Stimulated activated naive B cell treated with anti-CD40 and anti-IgM and Interleukin-4, amounts not matched to agents 10 μg/mL and 1 μg/mL and 100 μg/mL, for 72 hours (primary cell): Measurements from ENCODE around the gene ROS1.
A peak's percentile ranks its signal among the peaks of the same experiment; 100 is the strongest.

ENCODE experiments used
- ATAC-seq, 2 donors: fragments of 150-1000 bp; cut with Tn5 transposase; replicated peaks; 2 replicates each; pipeline ENCODE4 v1.10.0; 2021; ENCODE audit warnings: moderate library complexity in 1 of 2
- DNase-seq: peaks from one replicate; pipeline ENCODE4 v3.0.0; 2021
- H3K27ac Mint-ChIP-seq: one replicate; pipeline ENCODE4 v1.8.0; 2022; ENCODE audit warnings: mild to moderate bottlenecking, mixed read lengths
- H3K27me3 Mint-ChIP-seq, 2 donors: one replicate each; pipeline ENCODE4 v1.8.0; 2022; ENCODE audit warnings: mixed read lengths in 2 of 2
- H3K36me3 Mint-ChIP-seq, 2 donors: one replicate each; pipeline ENCODE4 v1.8.0; 2022; ENCODE audit warnings: mixed read lengths in 2 of 2, mild to moderate bottlenecking in 1 of 2
- H3K4me1 Mint-ChIP-seq, 2 donors: one replicate each; pipeline ENCODE4 v1.8.0; 2022; ENCODE audit warnings: mixed read lengths in 2 of 2, mild to moderate bottlenecking in 1 of 2
- H3K4me3 Mint-ChIP-seq, 2 donors: one replicate each; pipeline ENCODE4 v1.8.0; 2022; ENCODE audit warnings: mild to moderate bottlenecking in 2 of 2, mixed read lengths in 2 of 2, moderate library complexity in 1 of 2
- H3K9me3 Mint-ChIP-seq, 2 donors: one replicate each; pipeline ENCODE4 v1.8.0; 2022; ENCODE audit warnings: mixed read lengths in 2 of 2, mild to moderate bottlenecking in 1 of 2

Gene ROS1

DNA sequence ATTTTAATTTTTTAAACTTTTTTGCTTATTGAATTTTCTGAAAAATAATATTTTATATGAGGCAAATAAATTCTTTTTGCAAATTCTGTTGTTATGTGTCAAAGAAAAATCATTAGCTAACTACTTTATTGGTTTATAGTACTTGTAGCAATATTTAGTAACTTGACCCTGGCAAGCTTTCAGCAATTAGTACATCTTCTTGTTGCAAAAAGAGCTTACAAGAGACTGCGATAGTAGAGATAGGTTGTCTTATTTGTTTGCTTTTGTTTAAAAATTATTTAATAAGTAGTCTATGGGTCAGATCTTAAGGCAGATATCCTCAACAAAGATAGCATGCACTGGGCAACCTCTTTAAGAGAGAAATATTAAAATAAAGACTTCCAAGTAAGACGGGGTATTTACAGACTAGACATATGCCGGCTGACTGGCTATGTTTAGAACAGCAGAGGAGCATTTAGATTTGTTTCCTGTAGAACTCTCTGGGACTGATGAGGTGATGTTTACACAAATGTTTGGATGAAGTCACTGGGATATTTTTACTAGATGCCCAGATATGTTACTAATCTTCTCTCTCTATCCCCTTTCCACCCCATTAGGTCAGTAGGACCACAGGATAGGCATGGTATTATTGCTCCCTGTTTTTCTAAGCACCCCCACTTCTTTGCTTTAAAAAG lies 135.4 kb downstream of the ROS1 start:
- no peak for ATAC-seq
- Mint-ChIP-seq H3K27me3 (peaks cover 9 to 11% of the 10 kb centered on the region in 2 donors), H3K9me3 (peaks cover 0 to 5% of the 10 kb centered on the region in 2 donors), H3K4me1 (no peaks in the 10 kb centered on the region), H3K4me3 (no peak overlapping the region), H3K36me3 (no peaks in the 10 kb centered on the region), H3K27ac (no peak overlapping the region)
- no peak for DNase-seq

DNA sequence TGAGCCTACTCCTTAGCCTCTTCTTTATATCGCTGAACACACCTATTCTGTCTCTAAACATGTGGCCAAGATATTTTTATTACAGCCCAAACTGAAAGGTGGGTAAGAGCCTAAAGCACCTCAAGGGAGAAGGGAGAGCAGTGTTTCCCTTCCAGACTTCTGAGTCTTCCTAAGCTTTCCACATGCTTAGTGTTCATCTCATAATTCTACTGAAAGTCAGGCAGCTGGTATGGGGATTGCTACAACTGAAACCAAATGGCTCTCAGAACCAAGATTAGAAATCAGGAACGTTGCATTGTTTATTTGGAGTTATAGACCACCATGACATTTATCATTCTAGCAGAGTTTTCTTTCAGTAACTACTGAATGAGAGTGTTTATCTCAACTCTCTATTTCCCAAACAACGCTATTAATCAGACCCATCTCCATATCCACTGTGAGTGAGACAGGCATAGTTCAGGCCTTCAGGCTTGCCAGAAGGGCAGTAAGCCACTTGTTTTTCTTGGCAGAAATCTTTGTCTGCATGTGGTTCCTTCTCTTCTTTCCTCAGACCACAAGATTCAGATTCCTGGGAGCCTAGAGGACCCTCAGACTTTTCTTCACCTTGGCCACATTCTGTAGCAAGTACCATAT lies 137.5 kb downstream of the ROS1 start:
- ATAC-seq, result no peak
- no peaks in the 10 kb centered on the region for H3K4me1 Mint-ChIP-seq

GRCh38 chr6:117280922-117281321 lies 144.8 kb downstream of the ROS1 start:
- Mint-ChIP-seq H3K27ac (no peak overlapping the region), H3K9me3 (peaks cover 4 to 8% of the 10 kb centered on the region in 2 donors), H3K4me3 (no peak overlapping the region), H3K27me3 (peaks cover 13 to 23% of the 10 kb centered on the region in 2 donors), H3K36me3 (no peaks in the 10 kb centered on the region), H3K4me1 (no peaks in the 10 kb centered on the region)
- no peak for ATAC-seq
- DNase-seq, result no peak

More for the DNA sequence above, 137.5 kb downstream of the ROS1 start:
- Mint-ChIP-seq H3K9me3 (peaks cover 0 to 5% of the 10 kb centered on the region in 2 donors), H3K4me3 (no peak overlapping the region), H3K27ac (no peak overlapping the region), H3K36me3 (no peaks in the 10 kb centered on the region), H3K27me3 (peaks cover 9 to 11% of the 10 kb centered on the region in 2 donors)
- no peak for DNase-seq

- H3K4me3 Mint-ChIP-seq, result no peak overlapping the region
- no peak for DNase-seq
- H3K27me3 Mint-ChIP-seq, result peaks cover 36 to 52% of the 10 kb centered on the region in 2 donors
Observed at GRCh38 chr6:117276778-117277316, 148.9 kb downstream of the ROS1 start.

GRCh38 chr6:117275711-117276110 lies 150.0 kb downstream of the ROS1 start:
- H3K27ac Mint-ChIP-seq, result no peak overlapping the region
- peaks cover 37 to 59% of the 10 kb centered on the region in 2 donors for H3K27me3 Mint-ChIP-seq
- ATAC-seq (no peak), DNase-seq (no peak)
- H3K4me1 Mint-ChIP-seq, result peaks cover 0 to 3% of the 10 kb centered on the region in 2 donors
- no peaks in the 10 kb centered on the region for H3K36me3 Mint-ChIP-seq
- H3K9me3 Mint-ChIP-seq, result no peaks in the 10 kb centered on the region
- no peak overlapping the region for H3K4me3 Mint-ChIP-seq

More at GRCh38 chr6:117276778-117277316, 148.9 kb downstream of the ROS1 start:
- H3K4me1 Mint-ChIP-seq, result peaks cover 0 to 3% of the 10 kb centered on the region in 2 donors
- no peaks in the 10 kb centered on the region for H3K9me3 Mint-ChIP-seq
- no peaks in the 10 kb centered on the region for H3K36me3 Mint-ChIP-seq
- no peak overlapping the region for H3K27ac Mint-ChIP-seq
- no peak for ATAC-seq

- Mint-ChIP-seq H3K4me1 (peaks cover 0 to 3% of the 10 kb centered on the region in 2 donors), H3K36me3 (no peaks in the 10 kb centered on the region), H3K27ac (no peak overlapping the region), H3K4me3 (no peak overlapping the region), H3K9me3 (no peaks in the 10 kb centered on the region), H3K27me3 (peaks cover 33 to 60% of the 10 kb centered on the region in 2 donors)
- no peak for ATAC-seq
- no peak for DNase-seq
Observed at GRCh38 chr6:117275205-117275604, 150.5 kb downstream of the ROS1 start.

GRCh38 chr6:117272891-117273290 lies 152.9 kb downstream of the ROS1 start:
- H3K36me3 Mint-ChIP-seq, result no peaks in the 10 kb centered on the region
- DNase-seq, result no peak
- H3K9me3 Mint-ChIP-seq, result no peaks in the 10 kb centered on the region
- peaks cover 52 to 75% of the 10 kb centered on the region in 2 donors for H3K27me3 Mint-ChIP-seq
- no peak for ATAC-seq
- peaks cover 0 to 3% of the 10 kb centered on the region in 2 donors for H3K4me1 Mint-ChIP-seq
- no peak overlapping the region for H3K27ac Mint-ChIP-seq
- H3K4me3 Mint-ChIP-seq, result no peak overlapping the region

DNA sequence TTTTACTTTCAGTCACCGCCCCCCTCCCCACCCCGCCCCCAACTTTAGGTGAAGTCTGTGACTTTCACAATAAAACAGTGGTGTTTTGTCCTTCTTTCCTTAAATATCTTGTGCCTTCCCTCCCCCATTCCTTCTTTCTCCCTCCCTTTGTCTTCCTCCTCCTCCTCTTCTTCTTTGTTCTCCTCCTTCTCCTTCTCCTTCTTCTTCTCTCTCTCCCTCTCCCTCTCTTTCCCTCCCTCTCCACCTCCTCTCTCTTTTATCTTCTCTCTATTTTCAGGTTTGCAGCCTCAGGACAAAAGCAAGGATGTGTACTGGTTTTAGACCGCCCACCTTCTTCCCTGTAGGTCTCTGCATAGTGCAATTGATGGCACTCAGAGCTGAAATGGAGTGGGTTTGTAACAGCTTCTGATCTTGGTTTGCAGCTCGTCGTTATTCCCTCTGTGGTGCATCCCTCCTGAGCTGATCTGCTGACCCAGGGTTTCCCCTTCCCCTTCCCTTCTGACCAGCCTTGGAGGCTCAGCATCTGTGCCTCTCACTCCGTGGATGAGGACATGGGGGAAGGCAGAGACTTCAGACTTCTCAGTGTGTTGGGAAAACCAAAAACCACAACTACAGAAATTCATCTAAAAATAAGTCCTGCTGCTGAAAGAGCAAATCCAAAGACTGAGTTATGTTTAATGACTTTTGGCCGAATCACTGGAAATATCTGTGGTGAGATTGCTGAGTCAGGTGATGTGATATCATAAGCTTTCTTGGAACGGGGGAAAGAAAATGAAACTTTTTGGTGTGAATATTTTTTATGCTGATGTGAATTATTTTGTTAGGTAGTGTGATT lies 153.5 kb downstream of the ROS1 start:
- no peak overlapping the region for H3K27ac Mint-ChIP-seq
- H3K36me3 Mint-ChIP-seq, result no peaks in the 10 kb centered on the region
- no peak for ATAC-seq
- H3K27me3 Mint-ChIP-seq, result peaks cover 57 to 82% of the 10 kb centered on the region in 2 donors
- H3K9me3 Mint-ChIP-seq, result no peaks in the 10 kb centered on the region
- no peak for DNase-seq
- H3K4me1 Mint-ChIP-seq, result peaks cover 0 to 3% of the 10 kb centered on the region in 2 donors
- H3K4me3 Mint-ChIP-seq, result no peak overlapping the region

DNA sequence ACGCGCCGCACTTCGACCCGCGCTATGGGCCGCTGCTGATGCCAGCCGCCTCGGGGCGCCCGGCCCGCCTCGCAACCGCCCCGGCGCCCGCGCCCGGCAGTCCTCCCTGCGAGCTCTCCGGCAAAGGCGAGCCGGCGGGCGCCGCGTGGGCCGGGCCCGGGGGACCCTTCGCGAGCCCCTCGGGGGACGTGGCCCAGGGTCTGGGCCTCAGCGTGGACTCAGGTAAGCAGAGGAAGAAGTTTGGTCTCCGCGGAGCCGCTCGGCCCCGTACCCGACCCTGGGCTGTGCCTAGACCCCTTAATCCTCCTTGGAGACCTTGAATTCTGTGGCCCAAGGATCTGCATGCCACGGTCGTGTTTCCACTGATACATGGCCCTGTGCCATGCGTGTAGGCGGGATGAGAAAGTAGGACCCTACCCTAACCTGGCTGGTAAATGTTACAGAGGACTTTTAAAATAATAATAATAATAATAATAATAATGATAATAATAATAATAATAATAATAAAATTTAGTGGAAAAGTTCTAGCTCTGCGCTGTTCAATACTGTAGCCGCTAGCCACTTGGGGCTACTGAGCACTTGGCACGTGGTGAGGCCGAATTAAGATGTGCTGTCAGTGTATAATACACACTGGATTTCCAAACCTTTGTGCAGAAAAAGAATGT lies 154.8 kb downstream of the ROS1 start:
- DNase-seq (no peak), ATAC-seq (no peak)
- Mint-ChIP-seq H3K4me3 (no peak overlapping the region), H3K9me3 (no peaks in the 10 kb centered on the region), H3K36me3 (no peaks in the 10 kb centered on the region), H3K27ac (no peak overlapping the region), H3K27me3 (peaks cover 65 to 92% of the 10 kb centered on the region in 2 donors), H3K4me1 (peaks cover 7 to 12% of the 10 kb centered on the region in 2 donors)

- peaks cover 7 to 20% of the 10 kb centered on the region in 2 donors for H3K4me1 Mint-ChIP-seq
- no peaks in the 10 kb centered on the region for H3K36me3 Mint-ChIP-seq
- H3K27me3 Mint-ChIP-seq, result peaks cover 61 to 87% of the 10 kb centered on the region in 2 donors
- H3K27ac Mint-ChIP-seq, result no peak overlapping the region
- ATAC-seq (no peak), DNase-seq (no peak)
- no peaks in the 10 kb centered on the region for H3K9me3 Mint-ChIP-seq
- peak overlapping the region in 1 of 2 donors; percentile 49 for H3K4me3 Mint-ChIP-seq
Observed at GRCh38 chr6:117270055-117270842, 155.5 kb downstream of the ROS1 start.

DNA sequence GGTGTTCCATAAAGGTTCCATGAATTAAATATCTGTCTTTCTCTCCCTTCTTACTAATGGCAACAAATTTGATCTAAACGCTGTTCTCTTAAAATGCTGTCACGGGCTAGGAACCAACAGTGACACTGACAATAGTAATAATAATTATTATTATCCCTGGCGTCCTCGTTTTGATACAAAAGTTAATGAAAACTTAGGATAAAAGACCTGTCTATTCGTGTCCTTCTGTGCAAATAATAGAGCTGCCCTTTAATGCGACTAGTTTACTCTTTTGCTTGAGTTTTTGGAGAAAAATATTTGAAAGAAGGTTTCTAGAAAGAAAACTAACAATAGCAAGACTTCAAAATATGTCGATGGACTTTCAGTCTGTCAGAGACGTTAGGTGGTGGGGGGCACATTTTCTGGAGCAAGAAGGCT lies 156.1 kb downstream of the ROS1 start:
- H3K4me3 Mint-ChIP-seq, result no peak overlapping the region
- DNase-seq (no peak), ATAC-seq (no peak)
- H3K36me3 Mint-ChIP-seq, result no peaks in the 10 kb centered on the region
- H3K27me3 Mint-ChIP-seq, result peaks cover 61 to 87% of the 10 kb centered on the region in 2 donors
- no peaks in the 10 kb centered on the region for H3K9me3 Mint-ChIP-seq
- H3K27ac Mint-ChIP-seq, result no peak overlapping the region
- peaks cover 12 to 26% of the 10 kb centered on the region in 2 donors for H3K4me1 Mint-ChIP-seq

- no peaks in the 10 kb centered on the region for H3K9me3 Mint-ChIP-seq
- ATAC-seq, result no peak
- peaks cover 16 to 33% of the 10 kb centered on the region in 2 donors for H3K4me1 Mint-ChIP-seq
- no peak overlapping the region for H3K27ac Mint-ChIP-seq
- no peaks in the 10 kb centered on the region for H3K36me3 Mint-ChIP-seq
- DNase-seq, result no peak
- peaks cover 64 to 87% of the 10 kb centered on the region in 2 donors for H3K27me3 Mint-ChIP-seq
- no peak overlapping the region for H3K4me3 Mint-ChIP-seq
Observed at GRCh38 chr6:117268924-117269323, 156.8 kb downstream of the ROS1 start.
